Activated naive CD4-positive, alpha-beta T cell treated with anti-CD3 and anti-CD28 coated beads, Interleukin-2, amount 50 U/mL, for 24 hours (primary cell): ENCODE results near the gene SLC25A26.

ENCODE experiments used
- H3K27ac Mint-ChIP-seq: one replicate; pipeline ENCODE4 v1.8.0; 2021; ENCODE audit warnings: mild to moderate bottlenecking, mixed read lengths
- H3K27me3 Mint-ChIP-seq: one replicate; pipeline ENCODE4 v1.8.0; 2021; ENCODE audit warnings: mixed read lengths
- H3K36me3 Mint-ChIP-seq: one replicate; pipeline ENCODE4 v1.8.0; 2021; ENCODE audit warnings: mixed read lengths
- H3K4me1 Mint-ChIP-seq: one replicate; pipeline ENCODE4 v1.8.0; 2021; ENCODE audit warnings: mixed read lengths
- H3K4me3 Mint-ChIP-seq: one replicate; pipeline ENCODE4 v1.8.0; 2021; ENCODE audit warnings: mild to moderate bottlenecking, mixed read lengths
- H3K9me3 Mint-ChIP-seq: one replicate; pipeline ENCODE4 v1.8.0; 2021; ENCODE audit warnings: mixed read lengths

SLC25A26 gene

DNA sequence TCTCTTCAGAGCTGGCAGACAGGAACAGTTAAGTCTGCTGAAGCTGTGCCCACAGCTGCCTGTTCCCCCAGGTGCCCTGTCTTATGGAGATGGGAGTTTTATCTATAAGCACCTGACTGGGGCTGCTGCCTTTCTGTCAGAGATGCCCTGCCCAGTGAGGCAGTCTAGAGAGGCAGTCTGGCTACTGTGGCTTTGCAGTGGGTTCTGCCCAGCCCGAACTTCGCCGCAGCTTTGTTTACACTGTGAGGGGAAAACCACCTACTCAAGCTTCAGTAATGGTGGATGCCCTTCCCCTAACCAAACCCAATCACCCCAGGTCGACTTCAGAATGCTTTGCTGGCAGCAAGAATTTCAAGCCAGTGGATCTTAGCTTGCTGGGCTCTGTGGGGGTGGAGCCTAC lies 91.2 kb downstream of the SLC25A26 start:
- no peaks in the 10 kb centered on the region for H3K27me3 Mint-ChIP-seq
- peaks cover 30% of the 10 kb centered on the region for H3K36me3 Mint-ChIP-seq
- H3K27ac Mint-ChIP-seq: no peak overlapping the region
- peaks cover 37% of the 10 kb centered on the region for H3K4me1 Mint-ChIP-seq
- H3K9me3 Mint-ChIP-seq: peaks cover 6% of the 10 kb centered on the region
- H3K4me3 Mint-ChIP-seq: no peak overlapping the region

DNA sequence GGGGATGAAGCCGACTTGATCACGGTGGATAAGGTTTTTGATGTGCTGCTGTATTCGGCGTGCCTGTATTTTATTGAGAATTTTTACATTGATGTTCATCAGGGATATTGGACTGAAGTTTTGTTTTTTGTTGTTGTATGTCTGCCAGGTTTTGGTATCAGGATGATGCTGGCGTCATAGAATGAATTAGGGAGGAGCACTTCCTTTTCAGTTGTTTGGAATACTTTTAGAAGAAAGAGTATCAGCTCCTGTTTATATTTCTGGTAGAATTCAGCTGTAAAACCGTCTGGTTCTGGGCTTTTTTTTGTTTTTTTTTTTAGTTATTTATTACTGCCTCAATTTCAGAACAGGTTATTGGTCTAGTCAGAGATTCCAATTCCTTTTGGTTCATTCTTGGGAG lies 93.7 kb downstream of the SLC25A26 start:
- Mint-ChIP-seq H3K9me3 (peaks cover 6% of the 10 kb centered on the region), H3K4me1 (peaks cover 43% of the 10 kb centered on the region), H3K4me3 (no peak overlapping the region), H3K27me3 (no peaks in the 10 kb centered on the region), H3K36me3 (peaks cover 24% of the 10 kb centered on the region), H3K27ac (no peak overlapping the region)

DNA sequence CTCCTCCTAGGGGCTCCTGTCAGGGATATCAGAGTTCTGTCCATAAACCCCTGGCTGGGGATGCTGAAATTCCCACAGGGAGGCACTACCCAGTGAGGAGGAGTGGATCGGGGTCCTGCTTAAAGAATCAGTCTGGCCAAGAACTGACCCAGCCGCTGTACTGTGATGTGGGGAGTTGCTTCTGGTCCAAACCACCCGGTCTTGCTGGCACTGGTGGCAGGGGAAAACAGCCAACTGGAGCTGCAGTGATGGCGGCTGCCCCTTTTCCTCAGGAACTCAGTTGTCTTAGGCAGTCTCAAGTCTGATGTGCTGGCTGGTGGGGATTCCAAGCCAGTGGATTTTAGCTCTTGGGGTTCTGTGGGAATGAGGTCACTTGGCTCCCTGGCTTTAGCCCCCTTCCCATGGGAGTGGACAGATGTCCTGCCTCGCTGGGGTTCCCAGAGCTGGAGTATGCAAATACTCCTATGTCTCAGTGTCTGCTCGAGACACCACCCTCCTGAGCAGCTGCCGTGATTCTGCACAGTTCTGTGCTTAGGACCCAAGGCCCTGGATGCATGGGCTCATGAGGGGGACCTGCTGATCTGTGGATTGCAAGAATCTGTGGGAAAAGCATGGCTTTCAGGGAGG lies 97.1 kb downstream of the SLC25A26 start:
- Mint-ChIP-seq H3K9me3 (peaks cover 6% of the 10 kb centered on the region), H3K36me3 (peaks cover 28% of the 10 kb centered on the region), H3K27ac (no peak overlapping the region), H3K4me1 (peaks cover 41% of the 10 kb centered on the region), H3K4me3 (no peak overlapping the region), H3K27me3 (no peaks in the 10 kb centered on the region)

DNA sequence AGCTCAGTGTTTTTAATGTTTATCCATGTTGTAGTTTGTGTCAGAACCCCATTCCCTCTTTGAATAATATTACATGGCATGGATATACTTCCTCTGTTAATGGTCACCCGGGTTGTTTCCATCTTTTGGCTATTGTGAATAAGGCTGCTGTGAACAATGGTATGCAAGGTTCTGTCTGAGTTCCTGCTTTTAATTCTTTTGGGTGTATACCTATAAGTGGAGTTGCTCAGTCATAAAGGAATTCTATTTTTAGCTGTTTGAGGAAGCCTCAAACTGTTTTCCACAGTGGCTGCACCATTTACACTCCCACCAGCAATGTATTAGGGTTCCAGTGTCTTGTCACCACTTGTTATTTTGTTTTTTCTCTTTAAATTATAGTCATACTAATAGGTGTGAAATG lies 99.6 kb downstream of the SLC25A26 start:
- Mint-ChIP-seq H3K4me3 (no peak overlapping the region), H3K9me3 (peaks cover under 1% of the 10 kb centered on the region), H3K27ac (no peak overlapping the region)

DNA sequence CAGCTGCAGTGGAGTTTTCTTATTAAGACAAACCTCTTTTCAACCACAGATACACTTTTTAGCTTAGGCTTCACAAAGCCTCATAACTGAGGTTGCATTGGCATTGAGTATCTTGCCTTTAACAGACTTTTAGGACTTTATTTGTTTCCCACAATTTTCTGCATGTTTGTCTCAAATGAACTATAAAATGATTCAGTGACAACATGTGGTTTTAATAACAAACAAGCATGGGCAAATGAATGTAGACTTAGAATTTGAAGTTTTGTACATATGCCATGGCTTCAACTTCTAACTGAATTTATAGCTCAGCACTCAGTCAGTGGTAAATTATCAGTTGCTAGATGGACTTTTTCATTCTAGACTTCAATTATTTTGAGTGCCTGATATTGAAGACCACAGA lies 101.6 kb downstream of the SLC25A26 start:
- Mint-ChIP-seq H3K9me3 (no peaks in the 10 kb centered on the region), H3K36me3 (peaks cover 13% of the 10 kb centered on the region), H3K27me3 (no peaks in the 10 kb centered on the region), H3K4me3 (no peak overlapping the region), H3K27ac (no peak overlapping the region), H3K4me1 (peaks cover 18% of the 10 kb centered on the region)

More for the DNA sequence above, 99.6 kb downstream of the SLC25A26 start:
- H3K36me3 Mint-ChIP-seq: peaks cover 23% of the 10 kb centered on the region
- no peaks in the 10 kb centered on the region for H3K27me3 Mint-ChIP-seq
- peaks cover 25% of the 10 kb centered on the region for H3K4me1 Mint-ChIP-seq

DNA sequence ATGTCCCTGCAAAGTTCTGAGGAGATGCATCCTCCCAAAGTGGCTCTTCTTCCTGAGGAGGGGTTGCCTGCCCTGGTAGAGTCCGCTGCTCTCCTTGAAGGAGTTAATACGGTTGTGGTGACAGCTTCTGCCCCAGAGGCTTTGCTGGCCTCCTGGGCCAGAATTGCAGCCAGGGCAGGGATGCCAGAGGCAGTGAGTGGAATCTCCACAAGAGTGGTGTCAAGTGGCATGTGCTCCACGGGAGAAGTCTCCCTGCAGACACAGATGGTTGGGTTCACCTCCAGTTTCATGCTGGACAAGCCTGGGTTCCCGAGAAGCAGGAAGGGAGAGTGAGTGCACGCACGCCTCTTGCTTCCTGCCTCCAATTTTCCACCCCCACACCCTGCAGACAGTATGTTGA lies 105.5 kb downstream of the SLC25A26 start:
- H3K4me1 Mint-ChIP-seq: peaks cover 17% of the 10 kb centered on the region
- H3K4me3 Mint-ChIP-seq: no peak overlapping the region
- peaks cover 7% of the 10 kb centered on the region for H3K36me3 Mint-ChIP-seq
- no peaks in the 10 kb centered on the region for H3K27me3 Mint-ChIP-seq
- no peak overlapping the region for H3K27ac Mint-ChIP-seq
- H3K9me3 Mint-ChIP-seq: no peaks in the 10 kb centered on the region

DNA sequence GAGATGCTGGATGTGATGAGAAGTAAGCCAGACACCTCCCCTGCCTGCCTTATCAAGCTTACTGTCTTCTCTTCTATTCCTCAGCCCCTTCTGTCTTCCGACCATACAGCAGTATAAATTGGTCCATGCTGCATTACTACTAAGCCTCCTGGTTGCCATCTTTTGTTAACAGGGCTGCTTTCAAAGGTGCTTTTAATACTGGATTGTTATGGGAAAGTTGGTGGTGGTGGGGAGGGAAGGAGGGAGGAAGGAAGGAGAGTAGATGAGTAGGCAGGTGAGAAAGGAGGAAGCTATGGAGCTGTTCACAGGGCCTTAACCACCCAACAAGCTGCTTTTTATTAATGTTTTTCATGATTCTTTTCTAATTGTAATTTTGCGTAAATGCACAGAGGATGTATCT lies 114.9 kb downstream of the SLC25A26 start:
- peaks cover 16% of the 10 kb centered on the region for H3K36me3 Mint-ChIP-seq

DNA sequence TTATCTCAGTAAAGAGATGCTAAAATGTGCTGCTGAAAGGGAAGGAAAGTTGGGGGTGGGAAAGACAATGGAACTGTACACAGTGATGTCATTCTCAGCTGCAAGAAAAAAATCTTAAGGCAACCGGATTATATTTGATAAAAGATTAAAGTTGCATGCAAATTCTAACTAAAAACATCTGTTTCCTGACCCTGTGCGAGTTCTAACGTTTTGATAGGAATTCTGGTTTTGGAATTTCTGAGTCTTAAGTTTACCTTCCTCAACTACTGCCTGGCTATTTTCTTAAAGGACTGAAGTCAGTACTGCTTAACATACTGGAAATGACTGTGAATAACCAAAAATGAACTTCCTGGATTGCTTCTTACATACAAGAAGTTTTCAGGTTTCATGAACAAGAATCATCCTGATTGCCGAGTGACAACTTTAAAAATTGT lies 115.5 kb downstream of the SLC25A26 start:
- Mint-ChIP-seq H3K27ac (no peak overlapping the region), H3K36me3 (peaks cover 19% of the 10 kb centered on the region), H3K9me3 (no peaks in the 10 kb centered on the region), H3K27me3 (no peaks in the 10 kb centered on the region), H3K4me3 (no peak overlapping the region), H3K4me1 (peaks cover 56% of the 10 kb centered on the region)

More for the DNA sequence above, 114.9 kb downstream of the SLC25A26 start:
- Mint-ChIP-seq H3K27me3 (no peaks in the 10 kb centered on the region), H3K4me1 (peaks cover 56% of the 10 kb centered on the region), H3K9me3 (no peaks in the 10 kb centered on the region), H3K4me3 (no peak overlapping the region), H3K27ac (no peak overlapping the region)

DNA sequence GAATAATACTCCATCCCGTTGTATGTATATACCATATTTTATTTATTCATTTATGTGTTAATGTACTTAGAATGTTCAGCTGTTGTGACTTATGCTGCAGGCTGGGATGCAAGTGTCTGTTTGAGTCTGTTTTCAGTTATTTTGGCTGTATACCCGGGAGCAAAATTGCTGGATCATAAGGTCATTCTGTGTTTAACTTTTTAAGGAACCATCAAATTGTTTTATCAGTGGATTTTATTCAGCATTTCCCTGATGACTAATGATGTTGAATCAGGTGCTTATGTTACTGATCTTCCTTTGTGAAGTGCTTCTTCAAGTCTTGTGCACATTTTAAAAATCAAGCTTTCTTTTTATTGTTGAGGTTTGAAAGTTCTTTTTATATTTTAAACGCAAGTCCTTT lies 118.1 kb downstream of the SLC25A26 start:
- no peaks in the 10 kb centered on the region for H3K9me3 Mint-ChIP-seq
- no peaks in the 10 kb centered on the region for H3K27me3 Mint-ChIP-seq
- peaks cover 45% of the 10 kb centered on the region for H3K4me1 Mint-ChIP-seq
- H3K36me3 Mint-ChIP-seq: peaks cover 11% of the 10 kb centered on the region
- no peak overlapping the region for H3K4me3 Mint-ChIP-seq
- H3K27ac Mint-ChIP-seq: no peak overlapping the region

DNA sequence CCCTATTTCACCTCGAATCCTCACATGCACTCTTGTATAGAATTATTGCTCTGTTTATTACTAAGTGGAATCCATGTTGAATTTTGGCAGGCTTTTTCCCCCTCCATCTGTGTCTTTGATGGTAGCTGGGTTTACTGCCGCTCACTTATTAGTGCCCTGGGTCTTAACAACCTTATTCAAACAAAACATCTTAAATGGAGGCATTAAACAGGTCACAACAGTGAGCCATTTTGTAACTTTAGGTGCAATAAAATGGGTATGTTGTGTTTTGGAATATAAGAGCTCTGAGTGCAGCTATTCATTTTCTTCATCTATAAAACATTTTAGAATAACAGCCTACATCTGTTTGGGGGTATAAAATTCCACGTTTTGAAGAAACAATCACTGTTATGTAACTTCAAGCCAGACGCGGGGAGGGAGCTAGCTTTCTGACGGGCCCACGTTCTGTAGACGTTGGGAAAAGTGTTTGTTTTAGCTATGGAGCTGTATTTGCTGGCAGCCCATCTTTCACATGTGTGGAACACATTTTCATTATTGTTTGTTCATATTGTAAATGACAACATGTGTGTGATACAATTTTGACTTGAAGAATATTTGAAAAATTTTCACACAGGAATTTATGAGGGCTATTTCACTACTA lies 122.0 kb downstream of the SLC25A26 start:
- Mint-ChIP-seq H3K4me3 (no peak overlapping the region), H3K27me3 (no peaks in the 10 kb centered on the region), H3K9me3 (no peaks in the 10 kb centered on the region), H3K36me3 (peaks cover 26% of the 10 kb centered on the region), H3K27ac (no peak overlapping the region), H3K4me1 (peaks cover 22% of the 10 kb centered on the region)

DNA sequence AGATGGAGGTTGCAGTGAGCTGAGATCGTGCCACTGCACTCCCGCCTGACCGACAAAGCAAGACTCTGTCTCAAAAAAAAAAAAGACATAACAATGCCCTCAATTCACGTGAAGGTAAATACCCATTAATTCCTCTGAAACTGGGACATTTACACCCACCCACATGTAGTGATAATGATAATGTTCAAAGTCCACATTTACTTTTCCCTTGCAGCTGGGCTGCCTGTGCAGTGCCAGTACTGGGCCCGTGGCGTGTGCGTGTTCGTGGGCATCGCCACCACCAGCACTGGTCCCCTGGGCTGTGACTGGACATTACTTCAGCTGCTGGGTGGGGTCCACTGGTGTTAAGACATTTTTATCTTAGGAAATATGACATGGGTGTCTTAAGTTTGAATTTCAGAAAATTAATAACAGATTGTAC lies 123.6 kb downstream of the SLC25A26 start:
- Mint-ChIP-seq H3K4me1 (peaks cover 8% of the 10 kb centered on the region), H3K27ac (no peak overlapping the region), H3K27me3 (no peaks in the 10 kb centered on the region), H3K9me3 (no peaks in the 10 kb centered on the region), H3K36me3 (peaks cover 30% of the 10 kb centered on the region), H3K4me3 (no peak overlapping the region)

DNA sequence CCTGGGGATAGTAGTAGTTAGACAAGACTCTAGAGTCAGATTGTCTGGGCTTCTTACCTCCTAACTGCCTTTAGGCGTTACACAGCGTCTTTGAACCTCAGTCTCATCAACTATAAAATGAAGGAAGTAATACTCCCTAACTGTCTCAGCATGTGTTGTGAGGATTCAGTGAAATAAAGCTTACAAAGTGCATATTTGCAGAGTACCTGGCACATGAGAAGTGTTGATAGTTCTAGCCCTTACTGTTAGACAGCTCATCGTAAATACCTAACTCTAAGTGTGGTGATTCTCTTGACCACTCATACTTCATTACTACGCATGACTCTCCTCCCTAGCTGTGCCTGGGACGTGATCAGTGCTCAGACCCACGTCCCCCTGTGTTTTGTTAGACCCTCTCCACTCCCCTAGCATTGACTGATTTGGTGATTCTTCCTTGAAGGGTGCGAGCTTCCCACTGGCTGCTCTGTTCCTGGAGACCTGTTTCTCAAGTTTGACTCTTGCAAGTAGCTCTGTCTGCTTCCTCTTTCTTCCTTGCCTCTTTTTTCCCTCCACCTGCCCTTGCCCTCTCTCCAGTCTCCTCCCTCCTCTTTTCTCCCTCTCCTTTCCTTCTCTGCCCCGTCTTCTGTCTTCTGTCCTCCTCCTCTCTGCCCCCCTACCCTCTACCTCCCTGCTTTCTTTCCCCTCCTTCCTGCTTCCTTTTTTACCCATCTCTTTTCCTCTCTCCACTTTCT lies 124.2 kb downstream of the SLC25A26 start:
- Mint-ChIP-seq H3K27ac (no peak overlapping the region), H3K4me3 (no peak overlapping the region)

DNA sequence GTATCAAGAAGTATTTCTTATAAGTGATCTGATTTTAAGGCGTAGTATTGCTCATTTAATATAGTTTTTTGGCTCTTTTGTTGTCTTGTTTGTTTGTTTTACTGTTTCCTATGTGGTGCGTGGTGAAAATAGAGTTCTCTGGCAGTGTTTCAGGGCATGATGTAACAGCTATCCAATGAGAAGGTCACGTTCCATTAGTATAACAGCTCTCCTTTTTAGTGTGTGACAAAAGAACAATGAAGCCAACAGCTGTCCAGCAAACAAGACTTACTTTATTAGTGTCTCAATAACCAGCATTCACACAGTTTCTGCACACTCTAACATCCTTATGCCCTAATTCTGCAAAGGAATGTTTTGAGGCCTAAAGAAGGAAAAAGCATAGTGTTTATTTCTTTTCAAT lies 127.9 kb downstream of the SLC25A26 start:
- no peak overlapping the region for H3K4me3 Mint-ChIP-seq
- H3K27ac Mint-ChIP-seq: no peak overlapping the region
- H3K36me3 Mint-ChIP-seq: peaks cover 38% of the 10 kb centered on the region
- H3K4me1 Mint-ChIP-seq: peaks cover 12% of the 10 kb centered on the region
- H3K9me3 Mint-ChIP-seq: no peaks in the 10 kb centered on the region
- no peaks in the 10 kb centered on the region for H3K27me3 Mint-ChIP-seq

More for the DNA sequence above, 124.2 kb downstream of the SLC25A26 start:
- peaks cover 8% of the 10 kb centered on the region for H3K4me1 Mint-ChIP-seq
- H3K9me3 Mint-ChIP-seq: no peaks in the 10 kb centered on the region
- H3K27me3 Mint-ChIP-seq: no peaks in the 10 kb centered on the region
- peaks cover 29% of the 10 kb centered on the region for H3K36me3 Mint-ChIP-seq

DNA sequence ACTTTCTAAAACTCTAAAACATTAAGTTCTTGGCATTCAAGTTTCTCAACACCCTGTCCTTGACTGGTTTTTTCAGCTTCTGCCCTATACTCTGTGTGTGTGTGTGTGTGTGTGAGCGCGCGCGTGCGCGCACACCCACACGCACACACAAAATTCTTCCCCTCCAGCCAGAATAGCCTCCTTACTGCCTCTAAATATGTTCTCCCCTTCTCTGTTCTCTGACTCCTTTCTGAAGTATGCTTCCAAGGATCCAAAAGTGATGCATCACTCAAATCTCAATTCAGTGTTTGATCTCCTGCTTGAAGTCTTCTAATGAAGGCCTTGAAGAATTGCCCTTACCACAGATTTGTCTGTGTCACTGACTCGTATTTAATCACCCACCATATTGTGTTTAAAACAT lies 129.8 kb downstream of the SLC25A26 start:
- Mint-ChIP-seq H3K9me3 (no peaks in the 10 kb centered on the region), H3K27me3 (no peaks in the 10 kb centered on the region), H3K36me3 (peaks cover 41% of the 10 kb centered on the region), H3K4me1 (peaks cover 22% of the 10 kb centered on the region), H3K4me3 (no peak overlapping the region), H3K27ac (no peak overlapping the region)

DNA sequence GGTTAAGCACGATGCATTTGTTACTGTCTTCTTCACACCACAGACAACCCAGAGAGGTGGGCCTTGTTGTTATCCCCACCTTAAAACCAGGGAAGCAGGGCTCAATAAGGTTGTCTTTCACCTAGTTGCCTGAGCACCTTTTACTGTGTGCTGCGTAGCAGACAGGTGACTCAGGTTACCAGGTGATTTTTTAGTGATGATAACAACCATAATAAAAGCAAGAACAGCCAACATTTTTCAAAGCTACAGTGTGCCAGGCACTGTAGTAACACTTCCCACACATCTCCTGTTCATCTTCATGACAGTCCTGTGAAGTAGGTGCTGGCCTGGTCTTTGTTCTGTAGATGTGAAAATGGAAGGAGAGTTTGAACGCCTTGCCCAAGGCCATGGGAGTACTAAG lies 132.2 kb downstream of the SLC25A26 start:
- Mint-ChIP-seq H3K4me3 (no peak overlapping the region), H3K27ac (no peak overlapping the region), H3K4me1 (peaks cover 22% of the 10 kb centered on the region), H3K36me3 (peaks cover 25% of the 10 kb centered on the region), H3K9me3 (no peaks in the 10 kb centered on the region), H3K27me3 (no peaks in the 10 kb centered on the region)

DNA sequence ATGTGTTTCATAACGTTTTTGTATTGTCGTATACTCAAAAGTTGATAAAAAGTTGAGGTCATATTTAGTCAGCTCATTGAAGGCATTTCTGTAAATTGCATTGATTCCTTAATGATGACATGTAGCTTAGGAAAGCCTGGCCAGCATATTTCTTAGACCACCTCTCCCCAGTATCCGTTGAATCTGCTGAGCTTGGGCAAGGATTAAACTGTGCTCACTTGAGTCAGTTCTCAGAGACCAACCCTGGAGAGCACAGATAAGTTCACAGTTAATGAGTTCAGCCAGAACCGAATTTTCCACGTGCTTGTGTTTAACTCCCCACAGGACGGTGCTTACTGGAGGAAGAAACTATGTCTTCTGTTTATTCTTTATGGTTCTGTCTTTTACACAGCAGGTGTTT lies 132.7 kb downstream of the SLC25A26 start:
- Mint-ChIP-seq H3K4me1 (peaks cover 22% of the 10 kb centered on the region), H3K27me3 (no peaks in the 10 kb centered on the region), H3K9me3 (no peaks in the 10 kb centered on the region), H3K27ac (no peak overlapping the region), H3K36me3 (peaks cover 24% of the 10 kb centered on the region), H3K4me3 (no peak overlapping the region)
